Activated effector memory CD4-positive, alpha-beta T cell treated with Interleukin-2 at 50 U/mL for 16 hours (primary cell): ENCODE data around the gene CARD9.
A peak's percentile ranks its signal among the peaks of the same experiment; 100 is the strongest.

Experiments
- DNase-seq: peaks from one replicate; pipeline ENCODE4 v3.0.0-alpha.2; 2020

CARD9 gene

GRCh38 chr9:136400038-136400834 is 26.8 kb upstream of the CARD9 start, which contains the start of gene SNAPC4:
SNAPC4 (minus strand) TSS chr9:136400170; CDS start chr9:136398428, 1,742 bp downstream.
- peak; percentile 79 for DNase-seq

- peak; percentile 7 for DNase-seq
Observed at GRCh38 chr9:136399176-136400037, 25.9 kb upstream of the CARD9 start.

DNA sequence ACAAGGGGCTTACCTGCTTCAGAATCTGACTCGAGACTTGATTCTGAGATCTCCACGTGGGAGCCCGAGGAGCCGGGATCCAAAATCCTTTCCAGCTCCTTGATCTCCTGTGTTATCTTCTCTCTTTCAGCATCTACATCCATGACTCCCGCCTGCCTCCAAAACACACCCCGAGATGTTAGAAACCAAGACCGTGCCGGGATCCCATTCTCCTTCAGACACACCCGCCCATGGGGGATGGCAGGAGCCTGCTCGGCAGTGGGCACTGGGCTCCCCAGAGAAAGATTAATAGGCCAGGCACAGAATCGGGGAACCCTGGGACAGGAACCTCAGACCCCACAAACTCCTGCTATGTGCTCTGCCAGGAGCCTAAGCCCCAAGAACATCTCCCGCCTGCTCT is 24.8 kb upstream of the CARD9 start:
- no peak for DNase-seq

DNA sequence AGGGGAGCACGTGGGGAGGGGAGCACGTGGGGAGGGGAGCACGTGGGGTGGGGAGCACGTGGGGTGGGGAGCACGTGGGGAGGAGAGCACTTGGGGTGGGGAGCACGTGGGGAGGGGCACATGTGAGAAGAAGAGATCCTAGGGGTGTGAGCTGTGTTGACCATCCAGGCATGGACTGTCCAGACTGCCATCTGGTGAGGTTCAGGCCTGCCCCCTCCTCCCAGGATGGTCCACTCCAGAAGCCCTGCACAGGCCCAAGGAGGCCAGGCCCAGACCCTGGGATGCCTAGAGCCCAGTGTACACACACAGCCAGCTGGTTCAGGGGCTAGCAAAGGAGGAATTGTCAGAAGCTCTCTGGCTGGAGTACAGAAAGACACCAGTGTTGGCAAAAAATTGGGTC is 24.2 kb upstream of the CARD9 start:
- DNase-seq, result no peak

- no peak for DNase-seq
Observed at GRCh38 chr9:136396219-136396515, 22.7 kb upstream of the CARD9 start.

DNA sequence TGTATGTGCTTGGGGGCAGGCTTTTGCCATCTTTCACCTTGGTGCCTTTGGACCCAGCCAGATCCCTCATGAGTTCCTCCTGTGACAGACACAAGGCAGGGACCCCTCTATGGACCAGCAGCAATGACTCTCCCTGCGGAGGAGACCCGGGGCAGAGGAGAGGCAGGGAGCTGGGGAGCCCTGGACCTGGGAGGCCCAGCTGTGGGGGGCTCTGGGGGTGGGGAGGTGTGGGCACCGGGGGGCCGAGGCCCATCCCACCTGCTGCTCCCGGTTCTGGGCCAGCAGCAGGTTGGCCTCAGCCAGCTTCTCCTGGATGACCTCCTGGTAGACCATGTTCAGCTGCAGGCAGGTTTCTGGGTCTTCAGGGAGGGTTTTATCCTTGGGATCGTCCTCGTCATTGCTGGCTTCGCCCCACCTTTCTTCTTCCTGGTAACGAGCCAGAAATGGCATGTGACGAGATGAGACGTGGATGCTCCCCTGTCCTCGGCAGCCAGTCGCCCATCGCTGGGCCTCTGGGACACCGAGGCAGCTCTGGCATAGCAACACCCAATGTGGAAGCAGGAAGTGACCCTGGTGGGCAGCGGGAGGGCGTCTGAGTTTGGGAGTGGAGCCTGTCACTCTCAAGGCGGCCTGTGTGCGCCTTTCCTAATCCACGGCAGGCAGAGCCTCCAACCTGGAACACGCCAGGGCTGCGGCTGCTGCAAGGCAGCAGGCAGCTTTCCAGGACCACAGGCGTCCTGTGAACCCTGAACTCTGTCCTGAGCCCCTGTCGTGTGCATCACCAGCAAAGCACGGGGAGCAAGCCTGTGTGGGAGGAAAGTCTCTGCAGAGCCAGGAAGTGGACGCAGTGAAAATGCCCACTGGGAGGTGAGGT is 22.1 kb upstream of the CARD9 start:
- DNase-seq, result no peak

GRCh38 chr9:136395020-136395340 is 21.5 kb upstream of the CARD9 start:
- no peak for DNase-seq

DNA sequence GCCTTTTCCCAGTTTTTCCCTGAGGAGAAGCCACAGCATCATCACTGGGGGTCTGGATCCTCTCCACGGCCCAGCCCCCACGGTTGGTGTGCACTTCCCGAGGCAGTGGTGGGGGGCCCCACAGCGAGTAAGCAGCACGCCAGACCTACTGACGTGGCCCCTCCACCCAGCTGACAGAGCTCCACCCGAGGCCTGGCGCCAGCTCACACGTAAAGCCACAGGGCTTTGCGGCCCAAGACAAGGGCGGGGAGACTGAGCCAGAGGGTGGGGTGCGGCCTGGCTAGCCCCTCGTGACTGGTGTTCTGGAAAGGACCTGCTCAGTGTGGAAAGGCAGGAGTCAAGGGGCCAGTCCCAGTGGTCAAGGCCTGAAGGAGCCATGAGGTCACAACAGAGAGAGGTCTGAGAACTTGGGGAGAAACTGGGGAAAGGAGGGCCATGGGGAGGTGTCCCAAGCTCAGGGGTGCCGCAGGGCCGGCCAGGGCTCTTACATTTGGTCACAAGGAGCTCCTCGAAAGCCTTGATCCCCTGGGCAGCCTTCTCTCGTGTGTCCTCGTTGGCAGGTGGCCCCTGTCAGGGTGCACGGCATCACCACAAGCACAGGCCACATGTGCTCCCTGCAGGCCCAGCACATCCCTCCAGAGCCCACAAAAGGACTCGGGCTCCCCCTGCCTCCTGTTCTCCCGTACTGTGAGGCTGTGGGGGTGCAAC is 21.0 kb upstream of the CARD9 start:
- no peak for DNase-seq

DNA sequence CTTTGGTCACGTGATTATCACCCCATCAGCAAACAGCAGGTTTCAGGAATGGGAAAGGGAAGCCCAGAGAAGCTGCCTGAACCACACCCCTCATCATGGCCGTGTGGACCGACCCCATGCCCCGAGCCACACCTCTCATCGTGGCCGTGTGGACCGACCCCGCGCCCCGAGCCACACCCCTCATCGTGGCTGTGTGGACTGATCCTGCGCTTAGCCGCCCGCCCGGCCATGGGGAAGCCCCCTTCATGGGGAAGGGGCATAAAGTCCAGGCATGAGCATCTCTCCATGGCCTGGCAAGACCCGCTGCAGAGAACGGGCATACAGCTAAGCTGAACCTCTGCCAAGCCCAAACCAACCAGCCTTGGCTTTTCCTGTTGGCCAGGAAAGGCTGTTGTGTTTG is 20.1 kb upstream of the CARD9 start:
- no peak for DNase-seq

- no peak for DNase-seq
Observed at GRCh38 chr9:136392538-136393449, 19.3 kb upstream of the CARD9 start.

DNA sequence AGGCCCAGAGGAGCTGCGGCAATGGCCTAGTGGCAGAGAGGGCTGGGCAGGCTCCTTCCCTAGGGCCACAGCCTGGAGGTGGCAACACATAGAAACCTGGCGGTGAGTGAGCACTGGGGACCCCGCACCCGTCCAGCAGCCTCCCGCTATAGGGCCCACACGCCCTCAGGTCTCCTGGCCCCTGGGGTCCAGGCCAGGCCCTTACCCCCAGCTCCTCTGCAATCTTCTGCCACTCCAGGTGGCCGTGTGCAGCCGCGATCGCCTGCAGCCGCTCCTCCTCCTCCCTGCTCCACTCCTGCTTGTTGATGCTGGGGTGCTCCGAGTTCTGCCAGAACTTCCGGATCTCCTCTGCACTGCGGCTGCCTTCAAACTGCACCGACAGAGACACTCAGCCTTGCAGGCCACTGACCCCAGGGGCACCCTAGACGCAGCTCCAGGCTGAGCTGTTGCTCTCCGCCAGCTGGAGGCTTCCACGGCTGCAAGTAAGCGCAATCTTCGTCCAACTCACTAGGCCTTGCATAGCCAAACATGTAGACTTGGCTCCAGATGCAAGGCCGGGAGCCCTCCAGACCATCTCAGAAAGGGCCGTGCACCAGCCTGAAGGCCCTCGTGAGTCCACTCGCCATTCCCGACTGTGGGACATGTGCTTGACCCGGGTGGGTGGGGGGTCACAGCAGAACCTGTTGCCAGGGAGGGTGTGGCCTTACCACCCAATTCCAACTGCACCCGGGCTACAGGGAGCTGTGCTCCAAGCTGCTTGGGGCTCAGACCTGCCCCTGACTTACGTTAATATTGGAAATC is 18.5 kb upstream of the CARD9 start:
- DNase-seq, result no peak

DNA sequence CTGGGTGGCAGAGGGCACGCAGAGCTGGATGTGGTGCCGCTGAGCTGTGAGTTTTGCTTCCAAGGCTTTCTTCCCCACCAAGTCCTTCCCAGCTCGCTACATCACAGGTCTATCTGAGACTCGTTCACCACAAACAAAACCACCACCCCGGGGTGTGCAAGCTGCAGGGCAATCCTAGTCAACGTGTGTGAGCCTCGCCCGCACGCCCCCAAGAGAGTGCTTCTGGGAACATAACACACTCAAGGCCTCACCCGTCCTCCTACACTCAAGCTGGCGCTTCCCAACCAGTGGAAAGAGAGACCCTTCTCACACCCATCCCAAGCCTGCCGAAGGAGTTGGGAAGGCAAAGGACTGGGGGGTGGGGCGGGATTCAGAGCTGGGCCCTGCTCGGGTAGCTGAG is 15.9 kb upstream of the CARD9 start:
- no peak for DNase-seq

GRCh38 chr9:136387217-136387616 is 13.7 kb upstream of the CARD9 start:
- no peak for DNase-seq

- DNase-seq, result no peak
Observed at GRCh38 chr9:136386018-136386417, 12.5 kb upstream of the CARD9 start.

GRCh38 chr9:136385015-136385414 is 11.5 kb upstream of the CARD9 start:
- DNase-seq, result peak; percentile 27

DNA sequence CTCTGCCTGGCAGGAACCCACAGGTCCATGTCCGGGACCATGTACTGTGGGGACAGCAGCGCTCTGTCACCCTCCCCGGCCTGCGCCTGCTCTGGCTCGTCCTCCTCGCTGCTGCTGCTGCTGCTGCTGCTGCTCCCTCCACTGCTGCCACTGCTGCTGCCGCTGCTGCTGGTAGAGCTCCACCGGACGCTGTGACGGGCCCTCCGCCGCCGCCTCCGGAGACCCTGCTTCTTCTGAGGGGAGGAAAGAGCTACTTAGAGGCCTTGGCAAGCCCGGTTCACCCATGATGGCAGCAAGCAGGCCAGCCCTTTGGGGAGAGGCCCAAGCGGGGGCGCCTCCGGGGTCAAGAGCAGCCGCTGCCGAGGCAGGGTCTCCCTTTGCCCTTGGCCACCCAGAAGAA is 10.0 kb upstream of the CARD9 start:
- no peak for DNase-seq

DNA sequence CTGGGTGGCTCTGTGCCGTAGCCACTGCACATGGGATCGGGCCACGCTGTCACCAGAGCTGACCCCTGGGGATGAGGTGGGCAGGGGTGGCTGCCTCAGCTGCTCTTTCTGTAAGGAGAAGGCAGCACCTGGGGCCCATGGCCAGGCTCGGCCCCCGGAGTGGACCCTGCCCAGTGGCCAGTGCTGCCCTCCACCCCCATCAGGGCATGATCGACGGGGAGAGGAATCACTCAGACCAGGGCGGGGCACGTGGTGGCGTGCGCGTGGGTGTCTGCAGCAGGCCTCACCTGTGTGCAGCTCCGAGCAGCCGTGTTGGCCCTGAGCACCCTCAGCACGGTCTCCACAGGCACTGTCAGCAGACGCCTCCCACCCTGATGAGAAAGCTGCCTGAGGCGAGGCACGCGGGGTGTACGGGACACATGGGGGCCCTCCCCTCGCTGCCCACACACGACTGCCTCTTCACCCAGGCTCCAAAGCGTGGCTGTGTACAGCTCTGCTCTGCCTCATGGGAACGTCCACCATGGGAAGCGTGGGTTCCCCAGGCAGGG is 8.6 kb upstream of the CARD9 start:
- no peak for DNase-seq

GRCh38 chr9:136381311-136381710 is 7.8 kb upstream of the CARD9 start:
- no peak for DNase-seq

DNA sequence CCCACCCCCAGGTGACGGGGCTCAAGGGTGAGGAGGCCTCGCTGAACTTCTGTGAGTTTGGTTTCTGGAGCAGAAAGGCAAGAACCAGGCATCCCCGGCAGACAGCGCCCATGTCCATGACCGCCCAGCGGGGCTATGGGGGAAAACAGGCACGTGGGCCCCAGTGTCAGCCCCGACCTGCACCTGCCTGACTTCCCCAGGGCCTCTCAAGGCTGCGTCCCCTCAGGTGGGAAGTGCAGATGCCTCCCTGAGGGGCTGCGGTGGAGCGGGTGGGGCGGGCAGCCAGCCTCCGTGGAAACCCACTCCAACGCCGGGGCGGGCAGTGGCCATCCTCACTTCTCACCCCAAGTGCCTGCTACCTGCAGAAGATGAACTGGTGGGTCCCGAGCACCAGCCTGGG is 6.9 kb upstream of the CARD9 start:
- no peak for DNase-seq

DNA sequence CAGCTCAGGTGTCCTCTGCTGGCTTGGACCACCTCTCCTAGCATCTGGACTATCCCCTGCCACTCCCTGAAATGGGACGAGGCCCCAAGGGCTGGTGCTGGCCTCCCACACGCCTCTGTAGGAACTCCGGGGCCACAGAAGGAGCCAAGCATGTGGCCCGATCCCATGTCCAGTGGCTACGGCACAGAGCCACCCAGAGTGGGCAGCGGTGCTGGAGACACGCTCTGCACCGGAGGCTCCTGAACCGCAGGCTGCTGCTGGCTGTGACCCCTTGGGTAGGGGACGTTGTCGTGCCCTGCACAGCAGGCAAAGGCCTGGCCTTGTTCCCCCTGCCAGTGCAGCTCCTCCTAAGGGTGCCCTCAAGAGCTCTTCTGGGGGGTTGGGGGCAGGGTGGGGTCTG is 6.4 kb upstream of the CARD9 start:
- DNase-seq, result no peak

DNA sequence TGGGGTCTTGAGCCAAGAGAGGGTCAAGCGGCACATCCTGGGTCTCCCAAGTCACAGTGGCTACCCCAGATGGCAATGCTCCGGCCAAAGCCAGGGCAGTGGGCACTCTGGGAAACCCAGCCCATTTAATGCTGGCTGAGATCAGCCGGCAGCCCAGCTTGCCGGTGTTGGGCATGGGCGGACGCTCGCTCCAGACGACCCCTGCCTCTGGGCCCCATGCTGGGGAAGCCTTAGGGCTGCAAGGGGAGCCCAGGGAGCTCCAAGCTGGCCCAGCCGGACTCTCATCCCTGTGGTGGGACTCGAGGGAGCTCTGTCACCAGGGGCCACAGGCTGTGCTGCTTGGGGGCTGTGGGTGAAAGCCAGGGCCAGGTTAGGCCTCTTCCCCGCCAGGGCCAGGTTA is 5.9 kb upstream of the CARD9 start:
- DNase-seq, result no peak
